ENCODE measurements around the gene MGST2. TPM values are rescaled to one million over a fixed set of nuclear protein-coding genes. Genes with fewer than 3 reads are reported as not detected.

The MGST2 gene
- total RNA-seq, 3 donors from 2014 or later: 64.3 to 134 (median 119) TPM

DNA sequence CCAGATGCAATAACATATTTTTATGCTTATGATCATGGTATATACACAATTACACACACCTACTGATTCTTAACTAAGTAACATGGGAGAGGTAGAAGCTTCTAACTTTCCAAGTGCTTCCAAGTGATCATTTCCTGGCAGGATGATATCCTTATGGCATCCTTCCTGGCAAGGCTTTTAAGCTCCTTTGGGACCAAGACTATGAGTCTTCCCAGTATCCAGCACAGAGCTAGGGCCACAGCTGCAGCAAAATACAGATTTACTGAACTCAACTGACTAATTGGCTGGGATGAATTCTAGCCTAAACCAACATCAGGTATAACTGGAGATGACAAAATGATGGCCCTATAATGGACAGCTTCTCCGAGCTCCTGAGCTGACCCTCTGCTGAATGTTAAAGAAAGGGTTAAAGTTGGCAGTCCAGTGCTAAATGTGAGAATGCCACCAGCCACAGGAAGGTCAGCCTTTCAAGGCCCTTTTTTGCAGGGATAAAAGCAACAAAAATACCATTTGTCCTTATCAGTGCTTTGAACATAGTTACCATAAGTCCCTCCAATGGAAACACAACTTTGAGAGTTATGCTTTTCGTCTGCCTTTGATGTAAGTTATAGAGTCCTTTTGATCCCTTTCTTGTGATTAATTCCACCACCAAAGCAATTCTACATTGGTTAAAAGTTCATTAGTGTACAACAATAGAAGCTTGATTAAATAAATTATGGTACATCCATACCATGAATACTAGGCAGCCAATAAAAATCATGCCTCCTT is 73.4 kb downstream of the MGST2 start:
- ATAC-seq (no peak), DNase-seq (no peak)
- intact Hi-C loops (cut with DNase I, micrococcal nuclease): loop anchor here in 1 of 2 donors (5.0 kb wide), 1 partner anchor 513 kb away; no protein-coding TSS in a partner anchor
- Histone ChIP-seq H3K4me1 (ENCODE audit: low read depth) (peaks cover 13% of the 10 kb centered on the region), H3K36me3 (ENCODE audit: low read depth) (no peaks in the 10 kb centered on the region), H3K4me3 (no peak overlapping the region), H3K9me3 (no peaks in the 10 kb centered on the region)
- TF ChIP-seq CTCF (IDR thresholded peaks at IDR 0.05): no peak

DNA sequence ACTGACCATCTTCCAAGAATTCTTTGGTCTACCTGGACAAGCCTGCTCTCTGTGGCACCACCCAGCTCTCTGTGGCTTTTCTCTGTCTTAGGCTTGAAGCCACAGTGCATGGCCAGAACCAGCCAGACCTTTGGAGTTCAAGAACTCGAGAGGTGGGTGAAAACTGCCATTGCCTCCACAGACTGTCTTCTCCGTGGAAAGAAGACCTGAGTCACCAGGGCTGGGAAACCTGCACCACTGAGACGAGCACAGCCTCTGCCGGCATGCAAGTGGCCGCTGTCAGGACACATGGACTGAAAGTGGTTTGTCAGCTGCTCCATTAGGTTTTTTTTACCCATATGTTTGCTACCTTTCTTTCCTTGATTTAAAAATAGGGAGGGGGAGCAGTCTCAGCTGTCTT is 74.5 kb downstream of the MGST2 start:
- no peaks in the 10 kb centered on the region for H3K36me3 ChIP-seq (ENCODE audit: low read depth)
- DNase-seq: no peak
- intact Hi-C loops (cut with DNase I, micrococcal nuclease): no loop called here
- no peaks in the 10 kb centered on the region for H3K9me3 ChIP-seq
- H3K4me3 ChIP-seq: no peak overlapping the region
- no peak for TF ChIP-seq CTCF (IDR thresholded peaks at IDR 0.05)
- peaks cover 4% of the 10 kb centered on the region for H3K4me1 ChIP-seq (ENCODE audit: low read depth)
- ATAC-seq: peak; percentile 10

- no peaks in the 10 kb centered on the region for H3K9me3 ChIP-seq
- ATAC-seq (peak; percentile 81), DNase-seq (peak in 2 of 3 donors; percentile 38 to 41)
- TF ChIP-seq CTCF (IDR thresholded peaks at IDR 0.05): no peak
- H3K4me1 ChIP-seq (ENCODE audit: low read depth): peaks cover 4% of the 10 kb centered on the region
- intact Hi-C loops (cut with DNase I, micrococcal nuclease): no loop called here
- no peak overlapping the region for H3K4me3 ChIP-seq
- H3K36me3 ChIP-seq (ENCODE audit: low read depth): no peaks in the 10 kb centered on the region
These were observed 75.0 kb downstream of the MGST2 start for GRCh38 chr4:139740531-139741041.

DNA sequence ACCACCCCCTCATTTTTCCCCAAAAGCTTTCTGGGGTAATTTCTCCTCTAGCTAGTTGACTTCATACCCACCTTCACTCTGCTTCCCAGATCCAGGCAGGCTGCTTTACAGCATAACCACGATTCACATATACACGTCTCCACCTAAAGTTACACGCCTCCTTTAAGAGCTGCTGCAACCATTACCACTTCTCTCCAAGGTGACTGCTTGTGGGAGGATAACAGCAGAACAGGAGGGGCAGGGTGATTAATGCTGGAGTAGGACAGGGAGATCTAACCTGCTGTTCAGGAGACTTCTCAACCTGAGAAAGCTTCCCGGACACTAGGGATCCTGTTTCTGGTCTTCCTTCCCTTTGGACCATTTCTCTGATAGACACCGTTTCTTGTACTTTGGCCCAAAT is 77.4 kb downstream of the MGST2 start:
- Histone ChIP-seq H3K9me3 (no peaks in the 10 kb centered on the region), H3K4me3 (no peak overlapping the region), H3K36me3 (ENCODE audit: low read depth) (no peaks in the 10 kb centered on the region), H3K4me1 (ENCODE audit: low read depth) (peaks cover 4% of the 10 kb centered on the region)
- ATAC-seq: no peak
- no peak for DNase-seq
- no peak for TF ChIP-seq CTCF (IDR thresholded peaks at IDR 0.05)
- intact Hi-C loops (cut with DNase I, micrococcal nuclease): no loop called here

DNA sequence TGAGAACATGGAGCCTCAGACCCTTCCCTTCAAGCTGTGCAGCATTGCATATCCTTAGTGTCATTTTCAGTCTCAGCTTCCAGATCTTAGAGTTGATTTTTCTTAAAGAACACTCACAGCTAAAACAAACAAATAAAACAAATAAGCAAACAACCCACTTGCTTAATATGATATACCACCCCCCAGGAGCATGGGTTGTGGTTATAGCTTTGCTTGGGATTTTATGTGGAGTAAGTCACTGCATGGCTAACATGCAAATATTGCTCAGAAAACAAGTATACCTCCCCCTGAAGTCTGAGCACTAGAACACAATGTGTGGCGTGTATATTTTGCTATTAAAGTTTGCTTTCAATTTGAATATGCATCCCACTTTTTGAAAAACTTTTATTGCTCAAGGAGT is 78.6 kb downstream of the MGST2 start:
- ATAC-seq: no peak
- H3K36me3 ChIP-seq (ENCODE audit: low read depth): no peaks in the 10 kb centered on the region
- intact Hi-C loops (cut with DNase I, micrococcal nuclease): no loop called here
- TF ChIP-seq CTCF (IDR thresholded peaks at IDR 0.05): no peak
- H3K9me3 ChIP-seq: no peaks in the 10 kb centered on the region
- H3K4me1 ChIP-seq (ENCODE audit: low read depth): peaks cover 4% of the 10 kb centered on the region
- DNase-seq: no peak
- H3K4me3 ChIP-seq: no peak overlapping the region
